Ascending aorta (tissue), 2 donors: ENCODE data around the gene TM9SF3. TPM values are rescaled to one million over a fixed set of nuclear protein-coding genes. Genes with fewer than 3 reads are reported as not detected.
A peak's percentile ranks its signal among the peaks of the same experiment; 100 is the strongest.

Experiments used
- DNase-seq, 2 donors: peaks; one replicate each; pipeline ENCODE4 v3.0.0-alpha.2; 2019; ENCODE audit warnings: low spot score in 2 of 2
- H3K27ac ChIP-seq, 2 donors: fragments of 200-600 bp; sonication (generic); one replicate each; pipeline ENCODE4 v1.5.1; 2016 to 2017; ENCODE audit warnings: mild to moderate bottlenecking in 1 of 2
- H3K27me3 ChIP-seq: fragments of 200-600 bp; sonication (generic); one replicate; pipeline ENCODE4 v1.5.1; 2017
- H3K36me3 ChIP-seq, 2 donors: fragments of 200-600 bp; sonication (generic); one replicate each; pipeline ENCODE4 v1.5.1; 2016
- H3K4me1 ChIP-seq, 2 donors: fragments of 200-600 bp; sonication (generic); one replicate each; pipeline ENCODE4 v1.5.1; 2016 to 2017; ENCODE audit warnings: mild to moderate bottlenecking in 1 of 2
- H3K4me3 ChIP-seq, 2 donors: fragments of 200-600 bp; sonication (generic); one replicate each; pipeline ENCODE4 v1.5.1; 2016 to 2017; ENCODE audit warnings: mild to moderate bottlenecking in 1 of 2
- H3K9me3 ChIP-seq, 2 donors: fragments of 200-600 bp; sonication (generic); one replicate each; pipeline ENCODE4 v1.5.1; 2016
- intact Hi-C: fragments of 100-400 bp; cut with DNase I; formaldehyde crosslinking; loops from one replicate; pipeline ENCODE4 v1.15.1; 2023
- total RNA-seq: library from RNA; depleted of rRNA; stranded (reverse); fragments of >200 nt; gene quantifications from one replicate; pipeline ENCODE4 v1.1.0, GENCODE V29; 2016
- TF ChIP-seq, protein P1 (sequence below), 3 experiments: fragments of 200-600 bp in 2 of 3; fragments of 450-650 bp in 1 of 3; sonication (generic) in 2 of 3; IDR thresholded peaks; one replicate each; pipeline ENCODE4 v1.5.1; 2016 to 2019; ENCODE audit warnings: antibody characterized with exemption in 3 of 3, mild to moderate bottlenecking in 1 of 3, moderate library complexity in 1 of 3

TM9SF3 gene
- total RNA-seq, 1 donor from 2014 or later: 30.4 TPM

DNA sequence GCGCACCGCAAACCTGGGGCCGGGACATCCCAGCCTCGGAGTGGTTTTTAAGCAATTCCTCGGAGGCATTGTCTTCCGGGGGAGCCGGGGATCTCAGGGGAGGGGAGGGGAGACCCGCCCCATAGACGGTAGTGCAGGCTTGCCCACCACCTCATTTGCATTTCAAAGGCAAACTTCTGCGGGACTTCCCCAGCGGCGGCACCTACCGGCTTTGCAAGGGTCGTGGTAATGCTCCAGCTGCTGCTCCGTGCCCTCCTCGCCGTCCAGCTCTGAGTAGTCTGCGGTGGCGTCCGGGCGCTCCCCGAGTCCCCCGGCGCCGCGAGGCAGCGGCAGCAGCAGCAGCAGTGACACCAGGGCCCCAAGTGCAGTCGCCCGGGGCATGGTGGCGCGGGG lies 73.5 kb downstream of the TM9SF3 start:
- no peak for DNase-seq
- TF ChIP-seq, protein P1, sequence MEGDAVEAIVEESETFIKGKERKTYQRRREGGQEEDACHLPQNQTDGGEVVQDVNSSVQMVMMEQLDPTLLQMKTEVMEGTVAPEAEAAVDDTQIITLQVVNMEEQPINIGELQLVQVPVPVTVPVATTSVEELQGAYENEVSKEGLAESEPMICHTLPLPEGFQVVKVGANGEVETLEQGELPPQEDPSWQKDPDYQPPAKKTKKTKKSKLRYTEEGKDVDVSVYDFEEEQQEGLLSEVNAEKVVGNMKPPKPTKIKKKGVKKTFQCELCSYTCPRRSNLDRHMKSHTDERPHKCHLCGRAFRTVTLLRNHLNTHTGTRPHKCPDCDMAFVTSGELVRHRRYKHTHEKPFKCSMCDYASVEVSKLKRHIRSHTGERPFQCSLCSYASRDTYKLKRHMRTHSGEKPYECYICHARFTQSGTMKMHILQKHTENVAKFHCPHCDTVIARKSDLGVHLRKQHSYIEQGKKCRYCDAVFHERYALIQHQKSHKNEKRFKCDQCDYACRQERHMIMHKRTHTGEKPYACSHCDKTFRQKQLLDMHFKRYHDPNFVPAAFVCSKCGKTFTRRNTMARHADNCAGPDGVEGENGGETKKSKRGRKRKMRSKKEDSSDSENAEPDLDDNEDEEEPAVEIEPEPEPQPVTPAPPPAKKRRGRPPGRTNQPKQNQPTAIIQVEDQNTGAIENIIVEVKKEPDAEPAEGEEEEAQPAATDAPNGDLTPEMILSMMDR (IDR thresholded peaks at IDR 0.05): no peak
- no peaks in the 10 kb centered on the region for H3K27me3 ChIP-seq
- no peaks in the 10 kb centered on the region for H3K36me3 ChIP-seq
- H3K4me3 ChIP-seq: peak overlapping the region; percentile 32 to 83
- H3K4me1 ChIP-seq: peaks cover 6 to 9% of the 10 kb centered on the region in 2 donors
- no peaks in the 10 kb centered on the region for H3K9me3 ChIP-seq
- peak overlapping the region in 1 of 2 donors; percentile 39 for H3K27ac ChIP-seq
- intact Hi-C loops: loop anchor here (1.0 to 5.0 kb wide), 3 partner anchors 74 to 319 kb away; partner anchors contain the start of genes LCOR and TM9SF3

DNA sequence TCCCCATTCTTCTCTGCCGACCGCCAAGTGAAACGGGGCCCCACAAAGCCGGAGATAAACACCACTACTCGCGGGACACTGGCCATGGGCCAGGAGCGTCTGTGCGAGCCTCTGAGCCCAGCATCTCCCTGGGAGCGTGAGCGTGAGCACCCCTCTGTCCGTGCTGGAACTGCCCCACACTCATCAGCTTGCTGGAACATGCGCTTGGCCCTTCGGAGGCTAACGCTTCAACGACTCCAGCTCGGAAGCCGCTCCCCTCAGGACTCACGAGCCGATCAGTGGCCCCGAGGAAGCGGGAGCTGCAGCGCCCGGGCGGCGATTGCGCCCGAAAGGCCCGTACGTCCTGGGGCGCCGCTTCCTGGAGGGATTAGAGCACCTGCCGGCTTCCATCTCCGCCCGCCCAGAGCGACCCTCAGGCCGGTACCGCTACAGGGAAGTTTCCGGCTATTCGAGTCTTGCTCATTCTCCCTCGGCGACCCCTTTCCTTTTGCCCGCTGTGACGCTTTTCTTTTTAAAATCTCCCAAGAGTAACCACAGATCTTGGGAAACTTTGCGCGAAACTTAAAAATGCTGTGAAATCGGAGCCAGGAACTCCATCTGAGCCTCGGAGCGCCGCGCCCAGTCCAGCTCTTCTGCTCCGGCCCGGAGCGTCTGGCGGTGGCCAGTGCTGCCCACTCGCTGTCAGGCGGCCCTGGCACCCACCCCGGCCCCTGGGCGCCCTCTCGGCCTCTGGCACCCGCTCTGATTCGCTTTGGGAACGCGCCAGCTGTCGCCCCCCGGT lies 74.1 kb downstream of the TM9SF3 start:
- Histone ChIP-seq H3K9me3 (no peaks in the 10 kb centered on the region), H3K27ac (no peak overlapping the region), H3K36me3 (no peaks in the 10 kb centered on the region), H3K4me3 (peak overlapping the region; percentile 32 to 83), H3K4me1 (peaks cover 6 to 9% of the 10 kb centered on the region in 2 donors), H3K27me3 (no peaks in the 10 kb centered on the region)
- intact Hi-C loops: loop anchor here (1.0 to 5.0 kb wide), 3 partner anchors 74 to 320 kb away; partner anchors contain the start of genes LCOR and TM9SF3
- TF ChIP-seq, protein P1 (IDR thresholded peaks at IDR 0.05): no peak
- no peak for DNase-seq

DNA sequence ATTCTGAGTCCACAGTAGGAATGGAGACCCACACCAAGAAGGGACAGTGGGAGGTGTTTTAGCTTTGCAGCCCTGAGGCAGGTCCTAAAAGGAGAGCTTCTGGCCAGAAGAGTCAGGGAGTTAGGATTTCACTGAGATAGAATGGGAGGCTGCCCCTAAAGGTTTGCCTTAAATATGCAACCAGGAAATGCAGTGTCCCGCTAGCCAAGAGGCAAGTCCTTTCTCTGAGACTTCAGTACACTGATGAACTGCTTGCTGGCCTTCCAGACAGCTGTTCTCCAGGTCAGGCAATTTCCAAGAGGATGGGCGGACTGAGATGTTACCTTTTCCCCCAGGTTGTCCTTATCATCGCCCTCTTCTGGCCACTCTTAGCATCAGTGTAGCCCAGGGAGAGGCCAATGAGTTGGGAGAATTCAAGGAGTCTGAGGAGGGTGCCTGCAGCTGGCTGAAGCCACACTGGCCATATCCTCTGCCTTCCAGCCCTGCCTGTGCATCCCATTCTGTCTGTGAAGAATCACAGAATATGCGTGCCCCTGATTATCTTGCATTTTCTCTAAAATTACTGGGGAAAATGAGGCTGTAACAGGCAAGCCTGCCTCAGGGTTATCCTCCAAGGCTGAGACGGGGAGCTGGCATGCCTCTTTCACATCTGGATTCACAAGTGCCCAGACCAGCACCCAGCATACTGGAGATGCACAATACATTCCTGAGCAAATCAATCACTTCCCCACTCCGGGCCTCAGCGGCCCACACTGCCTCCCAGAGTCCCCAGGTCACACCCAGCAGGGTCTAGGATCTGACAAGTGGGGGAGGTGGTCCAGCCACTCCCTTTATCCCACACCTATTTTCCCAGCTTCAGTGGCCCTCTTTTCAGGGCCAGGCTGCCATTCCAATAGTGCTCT lies 75.5 kb downstream of the TM9SF3 start:
- intact Hi-C loops: loop anchor here (5.0 kb wide), 1 partner anchor 321 kb away; the partner anchor contains the start of gene LCOR
- no peak for DNase-seq
- TF ChIP-seq, protein P1 (IDR thresholded peaks at IDR 0.05): peak in 2 of 3 experiments; percentile 13 to 39
- Histone ChIP-seq H3K4me1 (peaks cover 6 to 9% of the 10 kb centered on the region in 2 donors), H3K4me3 (no peak overlapping the region), H3K9me3 (no peaks in the 10 kb centered on the region), H3K27ac (no peak overlapping the region), H3K27me3 (no peaks in the 10 kb centered on the region), H3K36me3 (no peaks in the 10 kb centered on the region)

DNA sequence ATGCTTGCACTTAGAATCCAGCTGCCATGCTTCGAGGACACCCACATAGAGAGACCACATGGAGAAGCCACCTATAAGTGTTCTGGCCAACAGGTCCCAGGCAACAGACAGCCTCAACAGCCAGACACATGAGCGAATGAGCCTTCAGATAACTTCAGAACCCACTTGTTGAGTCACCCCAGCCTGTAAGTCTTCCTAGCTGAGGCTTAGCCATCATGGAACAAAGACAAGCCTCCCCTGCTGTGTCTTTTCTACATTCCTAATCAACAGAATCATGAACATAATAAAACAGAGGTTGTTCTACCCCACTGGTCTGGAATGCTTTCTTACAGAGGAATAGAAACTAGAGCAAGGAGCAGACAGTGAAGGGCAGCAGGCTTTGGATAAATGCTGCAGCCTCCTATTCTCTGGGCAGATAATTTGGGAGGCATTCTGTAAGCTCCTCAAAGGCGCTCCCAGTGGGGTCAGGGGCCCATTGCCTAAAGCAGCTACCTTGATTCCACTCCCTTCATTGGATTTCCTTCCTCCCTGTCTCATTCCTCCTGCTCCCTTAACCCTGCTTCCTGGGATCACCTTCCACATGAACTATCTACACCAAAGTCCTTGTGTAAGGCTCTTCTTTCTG lies 77.7 kb downstream of the TM9SF3 start:
- no peaks in the 10 kb centered on the region for H3K9me3 ChIP-seq
- DNase-seq: no peak
- H3K36me3 ChIP-seq: no peaks in the 10 kb centered on the region
- H3K27ac ChIP-seq: no peak overlapping the region
- H3K4me1 ChIP-seq: peaks cover 6 to 7% of the 10 kb centered on the region in 2 donors
- TF ChIP-seq, protein P1 (IDR thresholded peaks at IDR 0.05): no peak
- H3K4me3 ChIP-seq: no peak overlapping the region
- intact Hi-C loops: no loop called here
- H3K27me3 ChIP-seq: no peaks in the 10 kb centered on the region

DNA sequence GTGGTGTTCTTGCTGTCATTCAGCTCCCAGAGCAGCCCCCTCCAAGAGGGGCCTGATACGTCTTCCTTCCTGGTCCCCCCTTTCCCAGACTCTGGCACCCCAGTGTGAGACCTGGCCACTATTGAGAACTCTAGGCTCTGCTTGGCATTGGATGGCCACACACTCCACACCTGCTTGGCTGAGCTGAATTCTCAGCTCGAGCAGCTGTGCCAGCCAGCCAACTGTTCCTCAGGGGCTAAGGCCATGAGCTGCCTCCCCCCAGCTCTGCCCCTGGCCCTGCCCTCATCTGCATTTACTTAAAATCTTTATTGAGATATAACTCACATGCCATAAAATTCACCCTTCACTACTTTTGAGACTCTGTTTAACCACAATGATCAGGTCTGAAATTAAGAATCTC lies 79.8 kb downstream of the TM9SF3 start:
- TF ChIP-seq, protein P1 (IDR thresholded peaks at IDR 0.05): no peak
- Histone ChIP-seq H3K27me3 (no peaks in the 10 kb centered on the region), H3K4me3 (no peak overlapping the region), H3K27ac (no peak overlapping the region), H3K36me3 (no peaks in the 10 kb centered on the region), H3K4me1 (no peaks in the 10 kb centered on the region), H3K9me3 (no peaks in the 10 kb centered on the region)
- intact Hi-C loops: no loop called here
- DNase-seq: no peak
